Subcutaneous adipose tissue (tissue), 4 donors: Measurements from ENCODE around the gene PLXNA4. TPM values are rescaled to one million over a fixed set of nuclear protein-coding genes. Genes with fewer than 3 reads are reported as not detected.

ENCODE experiments used
- total RNA-seq, 4 donors: library from RNA; depleted of rRNA; stranded (reverse); fragments of >200 nt; gene quantifications; one replicate each; pipeline ENCODE4 v1.1.0, GENCODE V29; 2016
- TF ChIP-seq, protein P1 (sequence below): fragments of 450-650 bp; IDR thresholded peaks from one replicate; pipeline ENCODE4 v1.5.1; 2016; ENCODE audit warnings: low read depth, mild to moderate bottlenecking, control low read depth, antibody characterized with exemption, moderate library complexity

The PLXNA4 gene
- total RNA-seq, 4 donors from 2014 or later = 30.2 to 112 (median 54.6) TPM

DNA sequence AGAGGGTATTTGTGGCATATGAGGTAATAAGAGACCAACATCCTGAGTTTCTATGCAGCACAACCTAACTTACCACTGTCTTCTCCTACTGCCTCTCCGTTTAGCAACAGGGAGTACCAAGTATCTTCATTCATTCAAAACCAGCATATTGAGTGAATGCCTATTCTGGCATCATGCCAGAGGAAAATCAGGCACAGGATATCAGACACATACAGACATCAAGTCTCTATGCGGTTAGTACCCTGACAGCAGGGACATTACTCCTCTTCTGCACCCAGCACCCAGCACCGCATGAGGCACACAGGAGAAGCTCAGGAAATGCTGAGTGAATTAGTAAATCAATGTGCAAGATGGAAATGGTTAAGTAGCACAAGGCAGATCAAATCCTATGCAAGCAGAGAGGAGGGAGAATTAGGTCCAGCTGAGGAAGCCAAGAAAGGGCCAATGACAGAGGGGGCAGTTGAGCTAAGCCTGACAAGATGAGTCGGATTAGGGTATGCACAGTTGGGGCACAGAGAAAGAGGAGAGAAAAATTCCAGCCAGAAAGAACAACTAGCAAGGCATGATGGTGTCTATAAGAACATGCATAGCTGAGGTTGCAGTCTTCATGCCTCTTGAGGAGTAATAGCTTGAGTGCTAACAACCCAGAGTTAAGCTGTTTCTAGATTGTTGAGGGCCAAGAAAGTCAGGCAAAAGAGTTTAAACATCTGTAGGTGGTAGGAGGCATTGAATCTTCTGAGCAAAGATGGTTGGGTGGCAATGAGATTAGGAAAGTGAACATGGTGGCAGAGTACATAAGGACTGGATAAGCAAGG is 146.0 kb downstream of the PLXNA4 start:
- TF ChIP-seq, protein P1, sequence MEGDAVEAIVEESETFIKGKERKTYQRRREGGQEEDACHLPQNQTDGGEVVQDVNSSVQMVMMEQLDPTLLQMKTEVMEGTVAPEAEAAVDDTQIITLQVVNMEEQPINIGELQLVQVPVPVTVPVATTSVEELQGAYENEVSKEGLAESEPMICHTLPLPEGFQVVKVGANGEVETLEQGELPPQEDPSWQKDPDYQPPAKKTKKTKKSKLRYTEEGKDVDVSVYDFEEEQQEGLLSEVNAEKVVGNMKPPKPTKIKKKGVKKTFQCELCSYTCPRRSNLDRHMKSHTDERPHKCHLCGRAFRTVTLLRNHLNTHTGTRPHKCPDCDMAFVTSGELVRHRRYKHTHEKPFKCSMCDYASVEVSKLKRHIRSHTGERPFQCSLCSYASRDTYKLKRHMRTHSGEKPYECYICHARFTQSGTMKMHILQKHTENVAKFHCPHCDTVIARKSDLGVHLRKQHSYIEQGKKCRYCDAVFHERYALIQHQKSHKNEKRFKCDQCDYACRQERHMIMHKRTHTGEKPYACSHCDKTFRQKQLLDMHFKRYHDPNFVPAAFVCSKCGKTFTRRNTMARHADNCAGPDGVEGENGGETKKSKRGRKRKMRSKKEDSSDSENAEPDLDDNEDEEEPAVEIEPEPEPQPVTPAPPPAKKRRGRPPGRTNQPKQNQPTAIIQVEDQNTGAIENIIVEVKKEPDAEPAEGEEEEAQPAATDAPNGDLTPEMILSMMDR = no peak

DNA sequence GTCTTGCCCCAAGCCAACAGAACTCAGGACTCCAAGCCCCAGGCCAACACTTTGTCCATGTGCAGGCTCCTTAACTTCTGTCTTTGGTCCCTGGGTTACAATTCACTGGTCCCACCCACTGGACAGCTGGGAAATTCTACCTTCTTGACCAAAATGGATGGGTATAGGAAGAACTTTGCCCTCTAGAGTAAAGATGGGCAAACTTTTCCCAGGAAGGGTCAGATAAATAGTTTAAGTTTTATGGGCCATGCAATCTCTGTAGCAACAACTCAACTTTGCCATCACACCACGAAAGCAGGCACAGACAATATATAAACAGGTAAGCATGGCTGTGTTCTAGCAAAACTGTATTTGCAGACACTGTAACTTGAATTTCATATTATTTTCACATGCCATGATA is 147.1 kb downstream of the PLXNA4 start:
- TF ChIP-seq, protein P1 = no peak

DNA sequence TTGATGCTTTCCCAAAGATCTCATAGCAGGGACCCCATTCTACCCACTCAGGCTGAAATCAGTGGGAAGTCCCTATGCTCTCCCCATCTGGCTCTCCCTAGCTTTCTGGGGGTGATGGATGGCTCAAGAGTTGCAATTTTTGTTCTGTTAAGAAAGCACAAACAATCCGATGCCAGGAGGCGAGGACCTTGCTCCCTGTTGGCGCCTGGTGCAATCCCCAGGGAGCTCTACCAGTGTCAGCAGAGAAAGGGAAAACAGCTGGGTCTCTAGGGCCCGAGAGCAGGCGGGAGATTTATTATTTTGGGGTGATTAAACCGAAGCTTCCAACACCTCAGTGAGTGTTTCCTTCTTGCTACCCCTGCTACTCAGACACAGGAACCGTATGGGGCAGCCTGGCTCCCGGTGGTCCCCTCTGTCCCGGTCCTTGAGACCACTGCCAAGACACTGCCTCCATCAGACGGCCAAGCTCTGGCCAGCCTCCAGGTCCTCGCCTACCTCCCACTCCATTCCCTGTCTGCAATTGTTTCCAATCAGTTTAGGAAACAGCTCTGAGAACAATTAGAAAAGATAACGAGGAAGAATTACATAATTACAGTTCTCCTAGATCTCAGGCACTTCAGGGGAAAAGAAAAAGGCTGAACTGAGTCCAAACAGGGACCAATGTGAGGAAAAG is 147.9 kb downstream of the PLXNA4 start:
- TF ChIP-seq, protein P1 = no peak

DNA sequence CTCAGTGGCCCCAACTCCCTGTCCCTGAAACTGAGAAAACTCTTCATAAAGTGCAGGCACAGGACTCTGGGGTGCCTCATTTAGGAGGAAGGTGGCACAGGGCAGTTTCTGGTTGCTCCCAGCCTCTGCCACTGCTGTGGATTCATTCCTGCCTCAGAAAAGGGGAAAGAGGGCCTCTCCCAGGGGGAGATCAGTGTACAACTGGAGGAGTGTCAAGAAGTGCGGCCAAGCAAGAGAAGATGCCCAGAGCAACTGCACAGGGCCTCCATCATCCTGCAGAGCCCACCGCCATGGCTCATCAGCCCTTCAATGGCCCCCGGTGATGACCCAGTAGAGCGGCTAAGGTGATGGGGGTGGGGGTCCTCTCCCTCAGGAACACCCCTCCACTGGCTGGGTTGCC is 150.3 kb downstream of the PLXNA4 start:
- TF ChIP-seq, protein P1 = no peak

DNA sequence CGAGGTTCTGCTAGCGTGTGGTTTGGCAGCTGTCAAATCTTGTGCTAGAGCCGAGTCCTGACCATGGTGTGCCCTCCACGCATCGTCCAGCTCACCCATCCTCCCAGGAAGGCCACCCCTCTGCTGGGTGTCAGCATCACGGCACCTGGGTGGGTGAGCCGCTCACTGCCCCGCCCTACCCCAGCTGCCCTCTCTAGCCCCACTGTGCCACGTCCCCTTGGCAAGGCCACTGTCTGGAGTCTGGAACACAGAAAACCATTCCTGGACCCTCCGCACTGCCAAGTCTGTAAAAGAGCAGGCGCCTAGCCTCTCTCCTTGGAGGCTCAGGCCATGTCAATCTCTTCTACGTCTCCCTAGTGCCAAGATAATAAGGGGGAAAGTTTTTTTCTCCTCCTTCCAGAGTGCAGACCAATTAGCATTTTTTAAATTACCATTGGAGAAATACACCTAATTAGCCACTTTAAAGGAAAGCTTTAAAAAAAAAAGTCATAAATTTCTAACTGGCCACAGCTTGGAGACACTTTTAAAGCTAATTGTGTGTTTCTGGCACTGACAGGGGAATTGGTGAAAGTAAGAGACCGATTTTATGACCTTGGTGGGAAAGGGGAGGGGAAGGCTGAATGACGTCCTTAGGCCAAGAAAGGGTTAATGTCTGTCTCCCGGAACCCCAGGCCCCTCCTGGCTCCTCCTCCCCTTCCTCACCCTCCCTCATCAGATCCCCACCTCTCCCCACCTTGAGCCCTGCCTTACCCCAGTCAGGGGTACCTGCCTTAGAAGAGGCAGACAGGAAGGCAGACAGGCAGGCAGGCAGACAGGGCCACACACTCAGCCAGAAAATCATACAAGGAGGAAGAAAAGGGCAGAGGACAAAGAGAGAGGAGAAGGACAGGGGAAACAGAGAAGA is 151.2 kb downstream of the PLXNA4 start:
- TF ChIP-seq, protein P1 = no peak

DNA sequence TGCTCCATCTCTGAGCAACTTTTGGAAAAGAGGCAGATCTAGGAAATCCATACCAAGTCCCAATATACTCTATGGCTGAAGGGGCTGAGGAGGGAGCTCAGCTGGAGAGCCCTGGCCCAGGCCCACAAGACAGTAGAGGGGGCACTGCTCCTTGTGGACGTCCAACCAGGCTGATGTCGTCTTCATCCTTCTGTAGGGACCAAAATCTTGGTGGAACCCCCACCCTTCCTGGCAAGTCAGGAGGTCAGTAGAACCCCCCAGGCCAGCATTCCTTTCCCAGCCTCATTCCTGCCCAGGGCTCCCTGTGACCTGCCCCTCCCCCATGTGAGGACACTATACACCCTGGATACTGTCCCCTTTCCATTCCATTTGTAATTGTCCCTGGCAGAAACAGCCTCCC is 152.0 kb downstream of the PLXNA4 start:
- TF ChIP-seq, protein P1 = no peak
